Measurements from ENCODE around the gene SEPTIN6.

Gene SEPTIN6

GRCh38 chrX:119693040-119693995 lies at the start of gene SEPTIN6:
Gene SEPTIN6 (minus strand): TSS chrX:119693168. CDS start chrX:119693105, 63 bp downstream.
- Histone ChIP-seq H3K4me1 (ENCODE audit: insufficient read depth, insufficient read length) (peaks cover 4% of the 10 kb centered on the region), H3K27me3 (ENCODE audit: insufficient read depth, insufficient read length) (peaks cover 13% of the 10 kb centered on the region), H3K9me3 (ENCODE audit: insufficient read depth, low read length) (no peaks in the 10 kb centered on the region), H3K36me3 (ENCODE audit: insufficient read depth, insufficient read length, low read length) (no peaks in the 10 kb centered on the region), H3K4me3 (ENCODE audit: insufficient read length, low read depth) (peak within 1 kb of the TSS; percentile 77), H3K9ac (ENCODE audit: insufficient read length, low read depth) (peak within 1 kb of the TSS; percentile 85)
- DNase-seq (ENCODE audit: low read depth, low spot score) = peak; percentile 70
- no peak for TF ChIP-seq SUZ12 (IDR thresholded peaks at IDR 0.05; ENCODE audit: extremely low read depth, insufficient read depth, insufficient read length)
- no peak for TF ChIP-seq YY1 (IDR thresholded peaks at IDR 0.05; ENCODE audit: insufficient read depth, insufficient read length)
- no peak for TF ChIP-seq ZNF274 (IDR thresholded peaks at IDR 0.05; ENCODE audit: low read depth, low read length)

GRCh38 chrX:119738742-119739141 lies 45.8 kb upstream of the SEPTIN6 start:
- H3K9me3 ChIP-seq (ENCODE audit: insufficient read depth, low read length) = no peaks in the 10 kb centered on the region
- TF ChIP-seq SUZ12 (IDR thresholded peaks at IDR 0.05; ENCODE audit: extremely low read depth, insufficient read depth, insufficient read length) = no peak
- no peaks in the 10 kb centered on the region for H3K27me3 ChIP-seq (ENCODE audit: insufficient read depth, insufficient read length)

GRCh38 chrX:119736206-119736764 lies 43.3 kb upstream of the SEPTIN6 start:
- DNase-seq (ENCODE audit: low read depth, low spot score) = no peak
- H3K36me3 ChIP-seq (ENCODE audit: insufficient read depth, insufficient read length, low read length) = no peaks in the 10 kb centered on the region
- TF ChIP-seq YY1 (IDR thresholded peaks at IDR 0.05; ENCODE audit: insufficient read depth, insufficient read length) (no peak), SUZ12 (IDR thresholded peaks at IDR 0.05; ENCODE audit: extremely low read depth, insufficient read depth, insufficient read length) (no peak), ZNF274 (IDR thresholded peaks at IDR 0.05; ENCODE audit: low read depth, low read length) (no peak)
- H3K9ac ChIP-seq (ENCODE audit: insufficient read length, low read depth) = no peak overlapping the region
- no peaks in the 10 kb centered on the region for H3K4me1 ChIP-seq (ENCODE audit: insufficient read depth, insufficient read length)
- H3K9me3 ChIP-seq (ENCODE audit: insufficient read depth, low read length) = no peaks in the 10 kb centered on the region
- no peak overlapping the region for H3K4me3 ChIP-seq (ENCODE audit: insufficient read length, low read depth)
- H3K27me3 ChIP-seq (ENCODE audit: insufficient read depth, insufficient read length) = no peaks in the 10 kb centered on the region

More at GRCh38 chrX:119738742-119739141, 45.8 kb upstream of the SEPTIN6 start:
- DNase-seq (ENCODE audit: low read depth, low spot score) = no peak
- Histone ChIP-seq H3K9ac (ENCODE audit: insufficient read length, low read depth) (no peak overlapping the region), H3K36me3 (ENCODE audit: insufficient read depth, insufficient read length, low read length) (no peaks in the 10 kb centered on the region), H3K4me3 (ENCODE audit: insufficient read length, low read depth) (no peak overlapping the region), H3K4me1 (ENCODE audit: insufficient read depth, insufficient read length) (no peaks in the 10 kb centered on the region)

- H3K4me3 ChIP-seq (ENCODE audit: insufficient read length, low read depth) = no peak overlapping the region
- DNase-seq (ENCODE audit: low read depth, low spot score) = no peak
- H3K9me3 ChIP-seq (ENCODE audit: insufficient read depth, low read length) = no peaks in the 10 kb centered on the region
- no peak for TF ChIP-seq YY1 (IDR thresholded peaks at IDR 0.05; ENCODE audit: insufficient read depth, insufficient read length)
- no peak for TF ChIP-seq SUZ12 (IDR thresholded peaks at IDR 0.05; ENCODE audit: extremely low read depth, insufficient read depth, insufficient read length)
- no peak for TF ChIP-seq ZNF274 (IDR thresholded peaks at IDR 0.05; ENCODE audit: low read depth, low read length)
- H3K4me1 ChIP-seq (ENCODE audit: insufficient read depth, insufficient read length) = no peaks in the 10 kb centered on the region
- H3K36me3 ChIP-seq (ENCODE audit: insufficient read depth, insufficient read length, low read length) = no peaks in the 10 kb centered on the region
- H3K27me3 ChIP-seq (ENCODE audit: insufficient read depth, insufficient read length) = no peaks in the 10 kb centered on the region
- H3K9ac ChIP-seq (ENCODE audit: insufficient read length, low read depth) = no peak overlapping the region
Observed at GRCh38 chrX:119735467-119735866, 42.5 kb upstream of the SEPTIN6 start.

DNA sequence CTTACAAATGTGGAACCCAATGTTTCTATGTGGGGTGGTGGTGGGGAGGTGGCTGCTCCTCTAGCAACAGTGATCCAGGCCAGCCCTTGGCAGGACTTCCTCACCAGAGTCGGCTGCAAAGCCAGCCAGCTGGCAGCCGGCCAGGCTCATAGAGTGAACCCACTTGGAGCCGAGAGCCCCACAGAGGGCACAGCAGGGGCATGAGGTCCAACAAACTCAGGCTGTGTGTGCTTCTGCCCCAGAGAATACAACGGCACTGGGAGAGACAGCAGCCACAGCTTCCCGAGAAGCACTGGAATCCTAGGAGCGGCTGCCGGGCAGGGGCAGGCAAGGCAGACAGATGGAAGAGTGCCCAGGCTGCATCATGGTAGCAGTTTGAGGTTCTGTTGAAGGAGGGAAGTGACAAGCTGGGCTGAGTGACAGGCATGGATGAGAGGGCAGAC lies 42.0 kb upstream of the SEPTIN6 start:
- H3K9ac ChIP-seq (ENCODE audit: insufficient read length, low read depth) = no peak overlapping the region
- DNase-seq (ENCODE audit: low read depth, low spot score) = no peak

DNA sequence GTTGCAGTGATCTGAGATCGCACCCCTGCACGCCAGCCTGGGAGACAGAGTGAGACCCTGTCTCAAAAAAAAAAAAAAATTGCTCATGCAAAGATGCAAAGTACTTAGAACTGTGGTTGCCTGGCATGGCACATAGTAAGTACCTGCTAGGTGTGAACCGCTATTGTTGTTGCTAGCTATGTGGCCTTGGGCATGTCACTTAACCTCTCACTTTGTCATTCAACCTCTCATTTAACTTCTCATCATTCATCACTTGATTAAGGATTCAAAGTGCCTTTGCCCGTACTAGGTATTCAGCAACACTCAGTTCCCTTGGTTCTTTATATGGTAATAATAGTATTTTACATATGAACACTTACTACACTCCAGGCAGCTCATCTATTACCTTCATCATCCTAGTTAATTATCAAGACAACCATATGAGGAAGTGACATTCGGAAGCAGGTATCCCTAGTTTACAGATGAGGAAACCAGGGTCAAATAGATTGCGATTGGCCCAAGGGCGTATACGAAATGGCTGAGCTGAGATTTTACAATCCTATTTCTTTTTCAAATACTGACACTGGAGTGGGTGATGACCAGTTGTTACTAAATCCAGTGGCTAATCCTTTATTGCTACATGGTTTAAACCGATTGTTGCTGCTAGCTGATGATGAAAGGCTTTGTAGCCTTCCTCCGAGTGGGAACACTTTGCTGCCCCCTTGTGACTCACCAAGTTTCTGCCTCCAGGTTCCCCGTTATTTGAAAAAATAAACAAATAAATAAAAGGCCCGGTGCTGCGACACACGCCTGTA lies 36.6 kb upstream of the SEPTIN6 start:
- H3K9ac ChIP-seq (ENCODE audit: insufficient read length, low read depth) = no peak overlapping the region
- no peak overlapping the region for H3K4me3 ChIP-seq (ENCODE audit: insufficient read length, low read depth)
- no peaks in the 10 kb centered on the region for H3K27me3 ChIP-seq (ENCODE audit: insufficient read depth, insufficient read length)
- H3K9me3 ChIP-seq (ENCODE audit: insufficient read depth, low read length) = no peaks in the 10 kb centered on the region
- peak; percentile 51 for DNase-seq (ENCODE audit: low read depth, low spot score)
- TF ChIP-seq YY1 (IDR thresholded peaks at IDR 0.05; ENCODE audit: insufficient read depth, insufficient read length) = no peak
- TF ChIP-seq ZNF274 (IDR thresholded peaks at IDR 0.05; ENCODE audit: low read depth, low read length) = no peak
- no peak for TF ChIP-seq SUZ12 (IDR thresholded peaks at IDR 0.05; ENCODE audit: extremely low read depth, insufficient read depth, insufficient read length)
- peaks cover 3% of the 10 kb centered on the region for H3K4me1 ChIP-seq (ENCODE audit: insufficient read depth, insufficient read length)
- no peaks in the 10 kb centered on the region for H3K36me3 ChIP-seq (ENCODE audit: insufficient read depth, insufficient read length, low read length)

More for the DNA sequence above, 42.0 kb upstream of the SEPTIN6 start:
- TF ChIP-seq ZNF274 (IDR thresholded peaks at IDR 0.05; ENCODE audit: low read depth, low read length) = no peak
- no peak for TF ChIP-seq SUZ12 (IDR thresholded peaks at IDR 0.05; ENCODE audit: extremely low read depth, insufficient read depth, insufficient read length)
- TF ChIP-seq YY1 (IDR thresholded peaks at IDR 0.05; ENCODE audit: insufficient read depth, insufficient read length) = no peak
- Histone ChIP-seq H3K4me1 (ENCODE audit: insufficient read depth, insufficient read length) (no peaks in the 10 kb centered on the region), H3K36me3 (ENCODE audit: insufficient read depth, insufficient read length, low read length) (no peaks in the 10 kb centered on the region), H3K27me3 (ENCODE audit: insufficient read depth, insufficient read length) (no peaks in the 10 kb centered on the region), H3K4me3 (ENCODE audit: insufficient read length, low read depth) (no peak overlapping the region), H3K9me3 (ENCODE audit: insufficient read depth, low read length) (no peaks in the 10 kb centered on the region)
